HEK293 (cell line): ENCODE data around the gene RPL36AL.
A peak's percentile ranks its signal among the peaks of the same experiment; 100 is the strongest.

ENCODE experiments used
- CTCF ChIA-PET: fragments of 350-600 bp; formaldehyde crosslinking; extraction: SDS; loops from one replicate; lab custom pipeline; 2021; ENCODE audit warnings: antibody characterized with exemption; lab: Yijun Ruan, JAX
- POLR2A ChIA-PET: fragments of 300-600 bp; formaldehyde crosslinking; extraction: SDS; loops from one replicate; lab custom pipeline; 2020; ENCODE audit warnings: antibody characterized with exemption, inconsistent platforms; lab: Yijun Ruan, JAX
- H3K27ac ChIP-seq: fragments of 200-500 bp; sonication (Bioruptor generic); 2 replicates; pipeline ENCODE4 v1.5.1; 2014; ENCODE audit warnings: low read depth, low read length, control low read depth, inconsistent platforms; ENCODE audit errors: extremely low read depth
- H3K36me3 ChIP-seq, 2 experiments: fragments of 200-500 bp in 1 of 2; sonication (Bioruptor generic) in 1 of 2; 1 replicate in 1 of 2; 2 replicates in 1 of 2; pipeline ENCODE4 v1.5.1; 2014 to 2017; ENCODE audit warnings: inconsistent platforms in 2 of 2, low read length in 2 of 2; ENCODE audit not compliant: control insufficient read depth in 2 of 2, insufficient read depth in 1 of 2
- H3K4me1 ChIP-seq: fragments of 200-500 bp; sonication (Bioruptor generic); 2 replicates; pipeline ENCODE4 v1.5.1; 2014; ENCODE audit warnings: mild to moderate bottlenecking, low read length, inconsistent platforms; ENCODE audit not compliant: control insufficient read depth, insufficient read depth
- H3K4me3 ChIP-seq: 2 replicates; pipeline ENCODE4 v1.5.1; 2011; ENCODE audit warnings: low read depth, mild to moderate bottlenecking, control low read depth, low read length, moderate library complexity
- H3K9me3 ChIP-seq: fragments of 200-500 bp; sonication (Bioruptor generic); 2 replicates; pipeline ENCODE4 v1.5.1; 2014; ENCODE audit warnings: low read depth, low read length, inconsistent platforms; ENCODE audit not compliant: control insufficient read depth, insufficient read depth
- BCL11A ChIP-seq: fragments of 450-650 bp; formaldehyde crosslinking; IDR thresholded peaks from 2 replicates; pipeline ENCODE4 v1.5.1; 2016; ENCODE audit warnings: low read depth, missing biosample characterization, missing genetic modification characterization
- GLI4 ChIP-seq: fragments of 450-650 bp; formaldehyde crosslinking; IDR thresholded peaks from 2 replicates; pipeline ENCODE4 v1.5.1; 2016; ENCODE audit warnings: missing biosample characterization, missing genetic modification characterization
- GLIS2 ChIP-seq: fragments of 450-650 bp; formaldehyde crosslinking; IDR thresholded peaks from 2 replicates; pipeline ENCODE4 v1.5.1; 2016; ENCODE audit warnings: missing biosample characterization, missing genetic modification characterization
- TCF7L2 ChIP-seq: IDR thresholded peaks from 2 replicates; pipeline ENCODE4 v1.6.1; 2011; ENCODE audit warnings: low read depth, mild to moderate bottlenecking, inconsistent platforms, low read length, moderate library complexity, borderline replicate concordance
- YY2 ChIP-seq: fragments of 450-650 bp; formaldehyde crosslinking; IDR thresholded peaks from 2 replicates; pipeline ENCODE4 v1.5.1; 2016; ENCODE audit warnings: missing biosample characterization, missing genetic modification characterization
- ZBTB49 ChIP-seq: fragments of 450-650 bp; formaldehyde crosslinking; IDR thresholded peaks from 2 replicates; pipeline ENCODE4 v1.5.1; 2016; ENCODE audit warnings: missing biosample characterization, missing genetic modification characterization, low read depth
- ZFHX2 ChIP-seq: fragments of 450-650 bp; formaldehyde crosslinking; conservative IDR thresholded peaks from 2 replicates; pipeline ENCODE4 v1.5.1; 2016; ENCODE audit warnings: missing biosample characterization, missing genetic modification characterization
- ZFP41 ChIP-seq: fragments of 450-650 bp; formaldehyde crosslinking; IDR thresholded peaks from 2 replicates; pipeline ENCODE4 v1.5.1; 2016; ENCODE audit warnings: missing biosample characterization, missing genetic modification characterization, borderline replicate concordance
- ZNF112 ChIP-seq: fragments of 450-650 bp; formaldehyde crosslinking; IDR thresholded peaks from 2 replicates; pipeline ENCODE4 v1.5.0; 2017; ENCODE audit warnings: missing biosample characterization, missing genetic modification characterization
- ZNF114 ChIP-seq: fragments of 450-650 bp; formaldehyde crosslinking; IDR thresholded peaks from 2 replicates; pipeline ENCODE4 v1.5.0; 2017; ENCODE audit warnings: missing biosample characterization, missing genetic modification characterization
- ZNF146 ChIP-seq: fragments of 450-650 bp; formaldehyde crosslinking; IDR thresholded peaks from 2 replicates; pipeline ENCODE4 v1.5.1; 2016; ENCODE audit warnings: missing biosample characterization, missing genetic modification characterization
- ZNF202 ChIP-seq: fragments of 450-650 bp; formaldehyde crosslinking; IDR thresholded peaks from 2 replicates; pipeline ENCODE4 v1.5.1; 2016; ENCODE audit warnings: missing biosample characterization, missing genetic modification characterization, borderline replicate concordance
- ZNF248 ChIP-seq: fragments of 450-650 bp; formaldehyde crosslinking; IDR thresholded peaks from 2 replicates; pipeline ENCODE4 v1.5.1; 2017; ENCODE audit warnings: missing biosample characterization, missing genetic modification characterization
- ZNF341 ChIP-seq: fragments of 450-650 bp; formaldehyde crosslinking; IDR thresholded peaks from 2 replicates; pipeline ENCODE4; 2016; ENCODE audit warnings: low read depth, missing biosample characterization, missing genetic modification characterization
- ZNF362 ChIP-seq: fragments of 450-650 bp; formaldehyde crosslinking; IDR thresholded peaks from 2 replicates; pipeline ENCODE4 v1.5.1; 2016; ENCODE audit warnings: missing biosample characterization, missing genetic modification characterization
- ZNF433 ChIP-seq: fragments of 450-650 bp; formaldehyde crosslinking; IDR thresholded peaks from 2 replicates; pipeline ENCODE4 v1.5.1; 2016; ENCODE audit warnings: missing biosample characterization, missing genetic modification characterization, low read depth
- ZNF518A ChIP-seq: fragments of 450-650 bp; formaldehyde crosslinking; conservative IDR thresholded peaks from 2 replicates; pipeline ENCODE4 v1.5.1; 2016; ENCODE audit warnings: low read depth, missing biosample characterization, missing genetic modification characterization
- ZNF560 ChIP-seq: fragments of 450-650 bp; formaldehyde crosslinking; IDR thresholded peaks from 2 replicates; pipeline ENCODE4 v1.5.1; 2017; ENCODE audit warnings: missing biosample characterization, missing genetic modification characterization, borderline replicate concordance
- ZNF571 ChIP-seq: fragments of 450-650 bp; formaldehyde crosslinking; IDR thresholded peaks from 2 replicates; pipeline ENCODE4 v1.5.0; 2017; ENCODE audit warnings: missing biosample characterization, missing genetic modification characterization
- ZNF677 ChIP-seq: fragments of 450-650 bp; IDR thresholded peaks from 2 replicates; pipeline ENCODE4 v1.5.0; 2018; ENCODE audit warnings: missing biosample characterization, mild to moderate bottlenecking, missing genetic modification characterization, moderate library complexity
- ZNF76 ChIP-seq: fragments of 450-650 bp; formaldehyde crosslinking; IDR thresholded peaks from 2 replicates; pipeline ENCODE4; 2016; ENCODE audit warnings: low read depth, missing biosample characterization, missing genetic modification characterization, borderline replicate concordance
- ZNF777 ChIP-seq: fragments of 450-650 bp; formaldehyde crosslinking; IDR thresholded peaks from 2 replicates; pipeline ENCODE4 v1.5.1; 2017; ENCODE audit warnings: missing biosample characterization, missing genetic modification characterization, borderline replicate concordance
- ZNF843 ChIP-seq: fragments of 450-650 bp; formaldehyde crosslinking; IDR thresholded peaks from 2 replicates; pipeline ENCODE4 v1.5.1; 2016; ENCODE audit warnings: missing biosample characterization, missing genetic modification characterization
- TF ChIP-seq, protein P1 (sequence below): fragments of 450-650 bp; formaldehyde crosslinking; IDR thresholded peaks from 2 replicates; pipeline ENCODE4 v1.5.1; 2016; ENCODE audit warnings: missing biosample characterization, missing genetic modification characterization
- TF ChIP-seq, protein P2 (sequence below): fragments of 450-650 bp; formaldehyde crosslinking; IDR thresholded peaks from 2 replicates; pipeline ENCODE4 v1.5.1; 2016; ENCODE audit warnings: missing biosample characterization, missing genetic modification characterization

Gene RPL36AL

DNA sequence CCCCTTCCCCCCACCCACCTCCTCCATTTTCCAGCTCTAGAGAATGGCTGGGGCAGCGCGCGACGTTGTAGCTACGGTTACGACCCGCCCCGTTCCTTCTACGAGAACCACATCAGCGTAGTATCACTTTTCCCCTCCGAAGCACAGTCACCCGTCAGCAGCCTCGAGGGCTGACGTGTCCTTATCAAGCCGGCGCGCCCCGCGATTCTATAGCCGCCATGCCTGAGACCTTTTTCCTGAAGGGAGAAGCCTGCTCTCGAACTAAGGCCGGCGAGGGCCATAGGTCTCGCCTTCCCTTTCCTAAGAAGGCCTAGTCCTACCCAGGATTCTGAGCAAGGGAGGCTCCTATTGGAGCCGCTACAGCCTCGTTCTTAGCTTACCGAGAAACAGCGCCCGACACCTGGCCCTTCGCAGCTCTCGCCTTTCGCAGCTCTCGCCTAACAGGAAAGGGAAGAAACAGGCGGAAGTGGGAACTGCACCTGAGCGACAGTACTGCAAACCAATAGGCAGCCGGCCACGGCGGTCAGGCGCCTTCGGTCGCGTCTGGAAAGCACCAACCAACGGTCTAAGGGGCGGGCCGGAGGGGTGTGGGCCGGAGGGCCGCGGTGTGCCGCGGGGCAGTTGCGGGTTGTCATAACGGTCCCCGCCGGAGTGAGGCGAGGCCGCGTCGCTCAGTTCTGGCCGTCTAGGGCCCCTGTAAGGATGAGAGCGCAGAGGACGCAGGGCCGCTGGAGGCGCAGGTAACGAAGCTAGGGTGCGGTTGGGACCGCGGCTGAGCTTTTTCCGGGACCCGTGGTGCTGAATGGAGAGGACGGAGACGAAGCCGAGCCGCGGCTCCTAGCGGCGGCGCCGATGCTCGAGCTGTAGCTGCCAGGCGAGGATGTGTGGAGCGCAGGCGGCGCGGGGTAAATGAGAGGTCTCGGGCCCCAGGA lies at the start of gene RPL36AL, which contains the start of gene MGAT2:
Gene RPL36AL, minus strand, starts transcription at position 445 of the 932 bp plus-strand sequence. CDS start 1,522 bp downstream, outside the sequence.
Gene MGAT2, plus strand, starts transcription at position 618 of the 932 bp plus-strand sequence. CDS start 470 bp downstream, outside the sequence.
- Histone ChIP-seq H3K36me3 (peaks cover 17 to 36% of the 10 kb centered on the region in 2 experiments), H3K4me3 (peak within 1 kb of the TSS; percentile 87), H3K4me1 (no peaks in the 10 kb centered on the region), H3K27ac (peak within 1 kb of the TSS; percentile 96), H3K9me3 (no peaks in the 10 kb centered on the region)
- ChIA-PET POLR2A (interaction anchor here (0.5 to 3.0 kb wide), 24 partner anchors 8 to 248 kb away, joined by 3 to 44 read pairs (median 6); partner anchors contain the start of genes DNAAF2, KLHDC2, LRR1 and NEMF), CTCF (interaction anchor here (0.7 to 2.5 kb wide), 7 partner anchors 10 to 187 kb away, joined by 3 to 10 read pairs (median 3); partner anchors contain the start of genes DNAAF2 and RPS29)
- TF ChIP-seq GLIS2 (tag by site-specific recombination), result no peak
- peak; percentile 40; the same call in 1 of the 2 replicates for TF ChIP-seq GLI4 (tag by site-specific recombination)
- TF ChIP-seq ZNF114 (tag by site-specific recombination), result no peak
- TF ChIP-seq, protein P1, sequence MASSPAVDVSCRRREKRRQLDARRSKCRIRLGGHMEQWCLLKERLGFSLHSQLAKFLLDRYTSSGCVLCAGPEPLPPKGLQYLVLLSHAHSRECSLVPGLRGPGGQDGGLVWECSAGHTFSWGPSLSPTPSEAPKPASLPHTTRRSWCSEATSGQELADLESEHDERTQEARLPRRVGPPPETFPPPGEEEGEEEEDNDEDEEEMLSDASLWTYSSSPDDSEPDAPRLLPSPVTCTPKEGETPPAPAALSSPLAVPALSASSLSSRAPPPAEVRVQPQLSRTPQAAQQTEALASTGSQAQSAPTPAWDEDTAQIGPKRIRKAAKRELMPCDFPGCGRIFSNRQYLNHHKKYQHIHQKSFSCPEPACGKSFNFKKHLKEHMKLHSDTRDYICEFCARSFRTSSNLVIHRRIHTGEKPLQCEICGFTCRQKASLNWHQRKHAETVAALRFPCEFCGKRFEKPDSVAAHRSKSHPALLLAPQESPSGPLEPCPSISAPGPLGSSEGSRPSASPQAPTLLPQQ (tag by site-specific recombination), result no peak; the same call in 1 of the 2 replicates
- TF ChIP-seq ZNF677 (tag by site-specific recombination), result no peak
- TF ChIP-seq ZNF146 (tag by site-specific recombination), result no peak
- no peak for TF ChIP-seq YY2 (tag by site-specific recombination)
- TF ChIP-seq ZNF518A (tag by site-specific recombination), result no peak
- no peak for TF ChIP-seq ZNF248 (tag by site-specific recombination)
- TF ChIP-seq ZNF341 (tag by site-specific recombination), result no peak
- 0 out of 2 replicates have a peak, but pooled peaks have one; percentile 6 for TF ChIP-seq ZFHX2 (tag by site-specific recombination)
- no peak for TF ChIP-seq ZFP41 (tag by site-specific recombination)
- TF ChIP-seq ZNF843 (tag by site-specific recombination), result no peak
- TF ChIP-seq ZNF202 (tag by site-specific recombination), result no peak
- TF ChIP-seq ZNF76 (tag by site-specific recombination), result peak; percentile 34; the same call in 1 of the 2 replicates
- peak; percentile 69; the same call in 1 of the 2 replicates for TF ChIP-seq BCL11A (tag by site-specific recombination)
- TF ChIP-seq ZBTB49 (tag by site-specific recombination), result no peak
- TF ChIP-seq, protein P2, sequence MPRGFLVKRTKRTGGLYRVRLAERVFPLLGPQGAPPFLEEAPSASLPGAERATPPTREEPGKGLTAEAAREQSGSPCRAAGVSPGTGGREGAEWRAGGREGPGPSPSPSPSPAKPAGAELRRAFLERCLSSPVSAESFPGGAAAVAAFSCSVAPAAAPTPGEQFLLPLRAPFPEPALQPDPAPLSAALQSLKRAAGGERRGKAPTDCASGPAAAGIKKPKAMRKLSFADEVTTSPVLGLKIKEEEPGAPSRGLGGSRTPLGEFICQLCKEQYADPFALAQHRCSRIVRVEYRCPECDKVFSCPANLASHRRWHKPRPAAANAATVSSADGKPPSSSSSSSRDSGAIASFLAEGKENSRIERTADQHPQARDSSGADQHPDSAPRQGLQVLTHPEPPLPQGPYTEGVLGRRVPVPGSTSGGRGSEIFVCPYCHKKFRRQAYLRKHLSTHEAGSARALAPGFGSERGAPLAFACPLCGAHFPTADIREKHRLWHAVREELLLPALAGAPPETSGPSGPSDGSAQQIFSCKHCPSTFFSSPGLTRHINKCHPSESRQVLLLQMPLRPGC (tag by site-specific recombination), result no peak; the same call in 1 of the 2 replicates
- TF ChIP-seq ZNF112 (tag by site-specific recombination), result no peak
- TF ChIP-seq ZNF433 (tag by site-specific recombination), result no peak
- TF ChIP-seq ZNF560 (tag by site-specific recombination), result no peak
- no peak for TF ChIP-seq TCF7L2
- no peak for TF ChIP-seq ZNF571 (tag by site-specific recombination)
- no peak for TF ChIP-seq ZNF362 (tag by site-specific recombination)
- TF ChIP-seq ZNF777 (tag by site-specific recombination), result peak; percentile 51; the same call in 1 of the 2 replicates
